HFFc6 (cell line): ENCODE results near the gene ADAMTSL2. TPM values are rescaled to one million over a fixed set of nuclear protein-coding genes. Genes with fewer than 3 reads are reported as not detected.

Experiments used
- DNase-seq: peaks from one replicate; pipeline ENCODE4 v3.0.0-alpha.2; 2018
- H3K27ac Mint-ChIP-seq: 2 replicates; pipeline ENCODE4 v1.8.0; 2020; ENCODE audit warnings: mild to moderate bottlenecking, mixed read lengths
- H3K27me3 Mint-ChIP-seq: 2 replicates; pipeline ENCODE4 v1.8.0; 2021; ENCODE audit warnings: mild to moderate bottlenecking, moderate library complexity, mixed read lengths; ENCODE audit not compliant: insufficient read depth
- H3K36me3 Mint-ChIP-seq: 2 replicates; pipeline ENCODE4 v1.8.0; 2021; ENCODE audit warnings: low read depth, mixed read lengths
- H3K4me1 Mint-ChIP-seq: 2 replicates; pipeline ENCODE4 v1.8.0; 2020; ENCODE audit warnings: low read depth, mixed read lengths
- H3K4me3 Mint-ChIP-seq: 2 replicates; pipeline ENCODE4 v1.8.0; 2020; ENCODE audit warnings: mild to moderate bottlenecking, moderate library complexity, mixed read lengths
- H3K9me3 Mint-ChIP-seq: 2 replicates; pipeline ENCODE4 v1.8.0; 2020; ENCODE audit warnings: mild to moderate bottlenecking, mixed read lengths
- CTCF ChIP-seq: fragments of 200-600 bp; sonication (generic); IDR thresholded peaks from 2 replicates; pipeline ENCODE4 v1.5.0; 2021; ENCODE audit warnings: antibody characterized with exemption, mild to moderate bottlenecking
- total RNA-seq, 6 experiments: library from RNA; stranded (reverse); fragmentation: NEBNext Ultra II Directional; extraction: Animal tissue kit (Norgen Biotek cat#: 25700); gene quantifications; 2 replicates in 1 of 6; 3 replicates in 5 of 6; pipeline ENCODE4 v1.2.3, GENCODE V29; 2021

The ADAMTSL2 gene
- total RNA-seq, 6 experiments from 2014 or later, result 0.05 to 0.07 (median 0.06) TPM; not detected in 3

GRCh38 chr9:133506653-133507038, 27.9 kb upstream of the ADAMTSL2 start:
- Mint-ChIP-seq H3K27ac (peak overlapping the region; percentile 75; the same call in 1 of the 2 replicates), H3K9me3 (peaks cover 12% of the 10 kb centered on the region), H3K27me3 (peaks cover 15% of the 10 kb centered on the region), H3K4me1 (peaks cover 34% of the 10 kb centered on the region), H3K36me3 (peaks cover 11% of the 10 kb centered on the region), H3K4me3 (no peak overlapping the region)
- peak; percentile 92 for DNase-seq
- peak; percentile 37 for TF ChIP-seq CTCF

GRCh38 chr9:133507246-133507965, 27.1 kb upstream of the ADAMTSL2 start:
- no peak overlapping the region for H3K4me3 Mint-ChIP-seq
- no peak for DNase-seq
- peaks cover 4% of the 10 kb centered on the region for H3K9me3 Mint-ChIP-seq
- H3K27ac Mint-ChIP-seq, result peak overlapping the region; percentile 75
- peaks cover 7% of the 10 kb centered on the region for H3K27me3 Mint-ChIP-seq
- peaks cover 3% of the 10 kb centered on the region for H3K36me3 Mint-ChIP-seq
- peaks cover 34% of the 10 kb centered on the region for H3K4me1 Mint-ChIP-seq
- TF ChIP-seq CTCF, result no peak

GRCh38 chr9:133508046-133508445, 26.5 kb upstream of the ADAMTSL2 start:
- Mint-ChIP-seq H3K27me3 (peaks cover 5% of the 10 kb centered on the region), H3K4me1 (peaks cover 34% of the 10 kb centered on the region), H3K36me3 (no peaks in the 10 kb centered on the region), H3K9me3 (no peaks in the 10 kb centered on the region), H3K4me3 (no peak overlapping the region), H3K27ac (no peak overlapping the region)
- no peak for TF ChIP-seq CTCF
- no peak for DNase-seq

- peak overlapping the region; percentile 45; the same call in 1 of the 2 replicates for H3K4me3 Mint-ChIP-seq
- H3K4me1 Mint-ChIP-seq, result peaks cover 34% of the 10 kb centered on the region
- no peak overlapping the region for H3K27ac Mint-ChIP-seq
- no peak for DNase-seq
- no peaks in the 10 kb centered on the region for H3K36me3 Mint-ChIP-seq
- no peak for TF ChIP-seq CTCF
- H3K9me3 Mint-ChIP-seq, result no peaks in the 10 kb centered on the region
- H3K27me3 Mint-ChIP-seq, result peaks cover 3% of the 10 kb centered on the region
These were observed 25.1 kb upstream of the ADAMTSL2 start for GRCh38 chr9:133509179-133510083.

- no peak for DNase-seq
- H3K27me3 Mint-ChIP-seq, result peaks cover 5% of the 10 kb centered on the region
- H3K4me3 Mint-ChIP-seq, result no peak overlapping the region
- no peaks in the 10 kb centered on the region for H3K9me3 Mint-ChIP-seq
- H3K4me1 Mint-ChIP-seq, result peaks cover 24% of the 10 kb centered on the region
- no peaks in the 10 kb centered on the region for H3K36me3 Mint-ChIP-seq
- H3K27ac Mint-ChIP-seq, result no peak overlapping the region
- TF ChIP-seq CTCF, result no peak
These were observed 23.5 kb upstream of the ADAMTSL2 start for GRCh38 chr9:133510926-133511505.
